COLO829 (cell line): ENCODE data around the gene KIF12.

Experiments
- DNase-seq: peaks from one replicate; pipeline ENCODE4 v3.0.0; 2012; ENCODE audit warnings: low spot score

KIF12 gene

GRCh38 chr9:114123031-114123977 lies 24.2 kb upstream of the KIF12 start:
- no peak for DNase-seq

- no peak for DNase-seq
Measured at GRCh38 chr9:114122136-114123027, 23.3 kb upstream of the KIF12 start.

GRCh38 chr9:114121227-114122135 lies 22.4 kb upstream of the KIF12 start:
- no peak for DNase-seq

- no peak for DNase-seq
Measured at GRCh38 chr9:114120192-114121014, 21.3 kb upstream of the KIF12 start.

- no peak for DNase-seq
Measured at GRCh38 chr9:114119242-114120191, 20.4 kb upstream of the KIF12 start.

GRCh38 chr9:114117996-114118830 lies 19.1 kb upstream of the KIF12 start:
- peak; percentile 97 for DNase-seq

- DNase-seq, result no peak
Measured at GRCh38 chr9:114117614-114117995, 18.5 kb upstream of the KIF12 start.

GRCh38 chr9:114116126-114116747 lies 17.1 kb upstream of the KIF12 start:
- DNase-seq, result no peak

GRCh38 chr9:114115654-114116125 lies 16.6 kb upstream of the KIF12 start:
- DNase-seq, result no peak

GRCh38 chr9:114114364-114114763 lies 15.3 kb upstream of the KIF12 start:
- no peak for DNase-seq

GRCh38 chr9:114112778-114113584 lies 13.9 kb upstream of the KIF12 start:
- no peak for DNase-seq

GRCh38 chr9:114112325-114112724 lies 13.2 kb upstream of the KIF12 start:
- DNase-seq, result no peak

- no peak for DNase-seq
Measured at GRCh38 chr9:114110180-114110579, 11.1 kb upstream of the KIF12 start.

GRCh38 chr9:114109124-114109523 lies 10.0 kb upstream of the KIF12 start:
- DNase-seq, result no peak

GRCh38 chr9:114108016-114108833 lies 9.1 kb upstream of the KIF12 start:
- peak; percentile 90 for DNase-seq

- DNase-seq, result no peak
Measured at GRCh38 chr9:114107286-114108001, 8.4 kb upstream of the KIF12 start.
